Measurements from ENCODE around the gene DNAJC12. TPM values are rescaled to one million over a fixed set of nuclear protein-coding genes. Genes with fewer than 3 reads are reported as not detected.

DNAJC12 gene
- total RNA-seq, 4 donors from 2014 or later = 0.51 to 0.98 TPM; not detected in 2

DNA sequence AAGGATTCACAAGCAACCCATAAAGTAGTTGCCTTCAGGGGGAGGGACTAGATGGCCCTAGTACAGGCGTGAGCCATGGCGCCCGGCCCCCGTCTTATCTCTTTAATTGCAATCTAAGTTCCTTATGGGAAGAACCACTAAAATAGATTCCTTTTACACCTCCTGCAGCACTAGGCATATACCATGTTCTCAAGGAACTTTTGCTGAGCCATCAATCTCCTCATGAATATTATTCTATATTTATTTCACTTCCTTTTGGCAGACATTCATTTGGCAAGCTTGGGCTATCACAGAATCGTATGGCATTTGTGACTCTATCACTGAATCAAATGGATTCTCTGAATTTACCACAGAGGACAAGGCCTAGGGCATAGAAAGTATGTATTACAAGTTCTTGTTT is 14.8 kb upstream of the DNAJC12 start:
- TF ChIP-seq, protein P1, sequence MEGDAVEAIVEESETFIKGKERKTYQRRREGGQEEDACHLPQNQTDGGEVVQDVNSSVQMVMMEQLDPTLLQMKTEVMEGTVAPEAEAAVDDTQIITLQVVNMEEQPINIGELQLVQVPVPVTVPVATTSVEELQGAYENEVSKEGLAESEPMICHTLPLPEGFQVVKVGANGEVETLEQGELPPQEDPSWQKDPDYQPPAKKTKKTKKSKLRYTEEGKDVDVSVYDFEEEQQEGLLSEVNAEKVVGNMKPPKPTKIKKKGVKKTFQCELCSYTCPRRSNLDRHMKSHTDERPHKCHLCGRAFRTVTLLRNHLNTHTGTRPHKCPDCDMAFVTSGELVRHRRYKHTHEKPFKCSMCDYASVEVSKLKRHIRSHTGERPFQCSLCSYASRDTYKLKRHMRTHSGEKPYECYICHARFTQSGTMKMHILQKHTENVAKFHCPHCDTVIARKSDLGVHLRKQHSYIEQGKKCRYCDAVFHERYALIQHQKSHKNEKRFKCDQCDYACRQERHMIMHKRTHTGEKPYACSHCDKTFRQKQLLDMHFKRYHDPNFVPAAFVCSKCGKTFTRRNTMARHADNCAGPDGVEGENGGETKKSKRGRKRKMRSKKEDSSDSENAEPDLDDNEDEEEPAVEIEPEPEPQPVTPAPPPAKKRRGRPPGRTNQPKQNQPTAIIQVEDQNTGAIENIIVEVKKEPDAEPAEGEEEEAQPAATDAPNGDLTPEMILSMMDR (IDR thresholded peaks at IDR 0.05; ENCODE audit: low read depth) = no peak

DNA sequence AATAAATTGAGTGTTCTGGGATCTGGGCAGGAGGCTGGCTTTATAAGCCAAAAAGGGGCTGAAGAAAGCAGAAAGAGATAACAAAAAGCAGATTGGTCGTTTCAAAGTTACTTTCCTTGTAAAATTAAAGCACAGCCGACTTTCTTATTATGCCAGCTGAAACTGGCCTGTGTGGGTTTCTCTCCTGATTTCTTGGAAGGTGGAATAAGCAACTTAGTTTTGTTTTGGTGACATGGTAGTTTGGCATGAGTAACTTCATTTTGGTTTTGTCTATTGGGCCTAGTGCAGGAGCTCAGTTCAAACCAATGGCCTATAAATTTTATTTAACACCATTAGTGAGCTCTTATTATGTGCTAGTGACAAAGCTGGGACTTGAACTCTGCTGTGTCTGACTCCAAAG is 13.2 kb upstream of the DNAJC12 start:
- TF ChIP-seq, protein P1 (IDR thresholded peaks at IDR 0.05; ENCODE audit: low read depth) = no peak

DNA sequence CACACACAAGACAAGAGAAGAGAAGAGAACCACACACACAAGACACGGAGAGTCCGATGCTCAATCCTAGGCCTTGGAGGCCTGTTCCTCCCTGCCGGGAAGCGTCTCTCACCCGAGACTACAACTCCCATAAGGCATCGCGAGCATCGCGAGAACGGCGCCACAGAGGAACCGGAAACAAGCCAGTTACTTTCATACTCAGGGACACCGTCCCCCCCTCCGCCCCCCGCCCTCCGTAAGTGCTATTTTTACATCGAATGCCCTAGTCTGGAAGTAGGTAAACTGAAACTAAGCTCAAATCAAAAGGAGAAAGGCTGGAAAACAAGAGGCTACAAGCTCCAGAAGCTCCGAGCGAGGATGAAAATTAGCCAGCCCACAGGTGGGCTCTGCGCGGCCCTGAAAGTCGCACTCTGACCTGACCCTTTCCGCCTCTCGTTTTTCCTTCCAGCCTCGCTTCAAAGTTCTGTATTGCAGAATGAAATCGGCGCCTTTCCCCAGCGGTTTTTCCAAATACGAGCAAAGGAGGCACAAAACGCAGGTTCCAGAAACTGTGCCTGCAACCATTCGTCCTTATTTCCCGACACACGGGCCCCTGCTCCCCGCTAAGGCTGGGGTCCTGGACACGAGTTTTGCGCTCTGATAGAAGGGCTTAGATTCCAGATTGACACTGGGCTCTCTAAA is 11.5 kb upstream of the DNAJC12 start:
- TF ChIP-seq, protein P1 (IDR thresholded peaks at IDR 0.05; ENCODE audit: low read depth) = no peak

DNA sequence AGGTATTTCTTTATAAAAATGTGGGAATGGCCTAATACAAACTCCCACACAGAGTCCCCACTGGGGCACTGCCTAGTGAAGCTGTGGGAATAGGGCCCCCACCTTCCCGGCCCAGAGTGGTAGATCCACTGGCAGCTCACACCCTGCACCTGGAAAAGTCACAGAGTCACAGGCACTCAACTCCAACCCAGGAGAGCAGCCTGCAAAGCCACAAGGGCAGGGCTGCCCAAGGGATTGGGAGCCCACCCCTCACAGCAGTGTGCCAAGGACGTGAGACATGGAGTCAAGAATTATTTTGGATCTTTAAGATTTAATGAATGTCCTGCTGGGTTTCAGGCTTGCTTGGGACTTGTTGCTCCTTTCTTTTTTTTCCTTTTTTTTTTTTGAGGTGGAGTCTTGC is 5.3 kb upstream of the DNAJC12 start:
- TF ChIP-seq, protein P1 (IDR thresholded peaks at IDR 0.05; ENCODE audit: low read depth) = no peak

DNA sequence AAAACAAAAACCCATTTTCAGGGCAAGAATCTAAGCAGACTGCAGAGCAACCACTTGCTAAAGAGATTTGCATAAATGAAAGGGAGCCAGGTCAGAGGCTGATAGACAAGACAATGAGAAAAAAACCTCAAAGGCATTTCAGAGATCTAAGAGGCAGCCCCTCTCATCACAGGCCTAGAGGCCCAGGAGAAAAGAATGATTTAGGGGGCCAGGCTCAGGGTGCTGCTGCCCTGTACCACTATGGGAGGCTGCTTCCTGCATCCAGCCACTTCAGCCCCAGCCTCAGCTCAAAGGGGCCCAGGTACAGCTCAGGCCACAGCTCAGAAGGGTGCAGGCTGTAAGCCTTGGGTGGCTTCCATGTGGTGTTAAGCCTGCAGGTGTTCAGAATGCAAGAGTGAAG is 3.7 kb upstream of the DNAJC12 start:
- TF ChIP-seq, protein P1 (IDR thresholded peaks at IDR 0.05; ENCODE audit: low read depth) = no peak

DNA sequence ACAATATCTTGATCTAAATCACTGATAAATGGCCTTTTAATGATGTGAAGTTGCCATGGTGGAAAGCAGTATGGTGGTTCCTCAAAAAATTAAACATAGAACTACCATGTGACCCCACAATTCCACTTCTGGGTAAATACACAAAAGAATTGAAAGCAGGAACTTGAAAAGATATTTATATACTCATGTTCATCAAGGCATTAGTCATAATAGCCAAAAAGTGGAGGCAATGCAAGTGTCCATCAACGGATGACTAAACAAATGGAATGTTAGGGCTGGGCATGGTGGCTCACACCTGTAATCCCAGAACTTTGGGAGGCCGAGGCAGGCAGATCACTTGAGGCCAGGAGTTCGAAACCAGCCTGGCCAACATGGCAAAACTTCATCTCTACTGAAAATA is 2.0 kb upstream of the DNAJC12 start:
- TF ChIP-seq, protein P1 (IDR thresholded peaks at IDR 0.05; ENCODE audit: low read depth) = no peak

DNA sequence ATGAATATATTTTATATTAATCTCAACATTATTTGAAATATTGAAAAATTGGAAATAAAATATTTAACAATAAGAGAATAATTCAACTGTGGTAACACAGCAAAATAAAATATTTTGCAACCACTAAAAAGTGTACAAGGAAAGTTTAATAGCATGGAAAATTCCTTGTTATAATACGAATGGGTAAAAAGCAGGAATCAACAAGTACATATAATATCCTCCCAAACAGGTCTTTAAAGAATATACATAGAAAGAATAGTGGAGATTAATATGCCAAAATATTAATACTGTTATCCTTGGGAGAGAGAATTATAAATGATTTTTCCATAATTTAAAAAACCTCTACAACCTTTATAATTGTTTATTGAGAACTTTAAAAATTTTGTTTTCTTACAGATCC is 1.0 kb downstream of the DNAJC12 start:
- TF ChIP-seq, protein P1 (IDR thresholded peaks at IDR 0.05; ENCODE audit: low read depth) = no peak

All from subcutaneous adipose tissue (tissue), 4 donors.